Pulmonary artery endothelial cell (primary cell): ENCODE results near the gene TSPAN17. TPM values are rescaled to one million over a fixed set of nuclear protein-coding genes. Genes with fewer than 3 reads are reported as not detected.
A peak's percentile ranks its signal among the peaks of the same experiment; 100 is the strongest.

Experiments
- DNase-seq: peaks from one replicate; pipeline ENCODE4 v3.0.0-alpha.2; 2011; ENCODE audit warnings: low read depth, low spot score
- total RNA-seq: library from RNA; depleted of rRNA; stranded (reverse); fragments of >200 nt; gene quantifications from 2 replicates; pipeline ENCODE4 v1.2.3, GENCODE V29; 2014

Gene TSPAN17
- total RNA-seq, 1 donor from 2014 or later: 51.3 TPM

DNA sequence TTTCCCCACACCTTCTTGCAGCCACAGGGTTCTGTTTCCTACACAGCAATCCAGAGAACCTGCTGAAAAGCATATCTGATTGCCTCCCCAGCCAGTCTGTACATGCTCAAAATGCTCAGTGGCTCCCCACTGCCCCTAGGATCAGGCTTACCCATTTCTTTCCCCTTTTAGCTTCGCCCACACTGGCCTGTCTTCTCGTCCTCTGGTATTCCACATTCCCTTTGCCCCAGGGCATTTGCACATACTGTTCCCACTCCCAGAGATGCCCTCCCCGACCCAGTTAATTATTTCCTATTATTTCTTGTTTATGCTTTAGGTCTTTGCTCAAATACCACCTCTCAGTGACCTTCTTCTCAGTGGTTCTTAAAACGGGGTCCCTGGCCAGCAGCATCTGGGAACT lies 6.7 kb upstream of the TSPAN17 start:
- DNase-seq: no peak

DNA sequence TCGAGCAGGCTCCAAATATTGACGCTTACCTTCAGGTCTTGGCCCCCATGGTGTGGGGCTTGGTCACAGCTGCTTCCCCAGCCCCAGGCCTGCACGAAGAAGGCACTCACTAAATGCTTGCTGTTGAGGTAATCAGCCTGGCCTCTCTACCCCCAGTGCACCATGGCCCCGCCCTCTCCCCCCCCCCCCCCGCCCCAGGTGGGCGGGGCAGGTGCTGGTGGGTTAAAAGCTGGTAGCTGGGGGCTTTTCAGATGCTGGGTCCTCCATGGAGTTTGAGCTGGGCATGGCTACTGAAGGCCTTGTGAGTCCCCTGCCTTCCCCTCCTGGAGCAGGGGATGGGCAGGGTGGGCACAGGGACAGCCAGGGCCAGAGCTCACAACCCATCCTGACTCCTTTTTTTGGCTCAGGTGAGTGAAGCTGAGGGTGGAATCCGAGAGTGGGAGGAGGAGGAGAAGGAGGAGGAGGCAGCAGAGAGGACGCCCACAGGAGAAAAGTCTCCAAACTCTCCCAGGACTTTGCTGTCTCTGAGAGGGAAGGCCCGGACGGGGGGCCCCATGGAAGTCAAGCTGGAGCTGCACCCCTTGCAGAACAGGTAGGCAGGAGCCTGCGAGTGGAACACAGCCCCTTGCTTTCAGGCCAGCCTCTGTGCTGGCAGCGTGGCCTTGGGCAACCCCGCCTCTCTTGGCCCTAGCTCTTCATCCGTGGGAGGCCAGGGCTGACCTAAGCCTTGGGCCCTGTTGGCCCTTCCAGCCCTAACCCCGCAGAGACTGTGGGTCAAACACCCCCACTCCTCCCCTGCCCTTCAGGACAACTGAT lies 4.4 kb upstream of the TSPAN17 start:
- DNase-seq: no peak

DNA sequence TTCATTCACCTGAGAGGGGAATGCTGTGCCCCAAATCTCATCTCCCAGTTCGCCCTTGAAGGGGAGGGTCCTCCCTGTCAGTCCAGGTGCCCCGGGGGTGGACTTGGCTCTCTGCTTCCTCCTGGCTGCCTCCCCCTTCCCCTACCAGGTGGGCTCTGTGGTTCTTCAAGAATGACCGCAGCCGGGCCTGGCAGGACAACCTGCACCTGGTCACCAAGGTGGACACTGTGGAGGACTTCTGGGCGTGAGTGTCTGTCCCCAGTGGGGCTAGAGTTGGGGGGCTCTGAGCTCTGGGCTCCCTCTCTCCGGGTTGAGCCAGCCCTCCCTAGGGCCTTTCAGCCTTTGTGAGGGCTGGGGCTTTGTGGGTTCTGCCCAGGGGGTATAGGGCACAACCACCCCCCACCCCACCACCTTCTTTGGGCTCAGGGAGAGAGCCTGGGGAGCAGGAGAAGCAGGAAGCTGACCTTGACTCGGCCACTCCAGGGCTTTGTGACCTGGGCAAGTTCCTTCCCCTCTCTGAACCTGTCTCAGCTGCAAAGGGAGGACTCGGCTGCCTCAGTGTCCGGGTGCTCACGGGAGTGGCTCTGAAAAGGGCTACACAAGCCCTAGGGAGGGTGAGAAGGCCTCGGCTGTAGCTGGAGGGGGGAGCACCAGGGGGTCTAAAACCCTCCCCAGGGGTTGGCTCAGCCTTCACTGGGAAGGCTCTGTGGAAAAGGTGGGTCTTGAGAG lies 3.6 kb upstream of the TSPAN17 start:
- DNase-seq: no peak

DNA sequence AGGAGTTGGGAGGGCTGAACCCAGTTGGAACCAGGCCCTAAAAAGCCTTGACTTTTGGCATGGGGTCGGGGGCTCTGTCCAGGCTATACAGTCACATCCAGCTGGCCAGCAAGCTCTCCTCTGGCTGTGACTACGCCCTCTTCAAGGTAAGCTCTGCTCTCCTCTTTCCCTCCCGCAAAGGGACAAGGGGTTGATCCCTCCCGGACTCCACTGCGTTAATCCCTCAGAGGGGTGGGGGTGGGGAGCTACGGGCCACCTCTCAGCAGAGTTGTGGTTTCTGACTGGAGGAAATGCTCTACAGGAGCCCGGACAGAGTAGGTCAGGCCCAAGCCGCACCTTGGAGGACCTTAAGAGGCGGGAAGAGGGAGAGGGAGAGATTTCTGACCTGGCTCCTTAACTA lies 3.0 kb upstream of the TSPAN17 start:
- no peak for DNase-seq

DNA sequence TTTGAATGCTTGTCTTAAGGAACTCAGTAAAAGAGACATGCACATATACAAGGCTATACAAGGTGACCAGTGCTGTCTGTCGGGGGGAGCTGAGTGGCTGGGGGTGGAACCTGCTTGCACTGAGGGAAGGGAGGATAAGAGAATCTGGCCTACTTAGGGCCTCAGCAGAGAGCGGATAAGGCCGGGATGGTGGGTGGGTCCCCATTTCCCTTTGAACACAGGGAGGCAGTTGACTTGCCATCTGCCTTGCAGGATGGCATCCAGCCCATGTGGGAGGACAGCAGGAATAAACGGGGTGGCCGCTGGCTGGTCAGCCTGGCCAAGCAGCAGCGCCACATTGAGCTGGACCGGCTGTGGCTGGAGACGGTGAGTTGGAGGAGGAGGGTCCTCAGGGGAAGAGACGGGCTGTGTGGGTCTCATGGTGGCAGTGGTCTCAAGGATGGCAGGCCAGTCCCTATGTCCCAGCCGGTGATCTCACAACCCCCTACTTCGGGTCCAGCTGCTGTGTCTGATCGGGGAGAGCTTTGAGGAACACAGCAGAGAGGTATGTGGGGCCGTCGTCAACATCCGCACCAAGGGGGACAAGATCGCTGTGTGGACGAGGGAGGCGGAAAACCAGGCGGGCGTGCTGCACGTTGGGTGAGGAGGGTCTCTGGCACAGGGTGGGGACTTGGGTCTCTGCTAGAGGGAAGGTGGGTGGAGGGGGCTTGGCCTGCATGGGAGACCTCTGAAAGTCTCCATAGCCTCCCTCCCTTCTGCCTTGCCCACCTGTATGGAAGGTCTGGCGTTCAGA lies 2.2 kb upstream of the TSPAN17 start:
- no peak for DNase-seq

DNA sequence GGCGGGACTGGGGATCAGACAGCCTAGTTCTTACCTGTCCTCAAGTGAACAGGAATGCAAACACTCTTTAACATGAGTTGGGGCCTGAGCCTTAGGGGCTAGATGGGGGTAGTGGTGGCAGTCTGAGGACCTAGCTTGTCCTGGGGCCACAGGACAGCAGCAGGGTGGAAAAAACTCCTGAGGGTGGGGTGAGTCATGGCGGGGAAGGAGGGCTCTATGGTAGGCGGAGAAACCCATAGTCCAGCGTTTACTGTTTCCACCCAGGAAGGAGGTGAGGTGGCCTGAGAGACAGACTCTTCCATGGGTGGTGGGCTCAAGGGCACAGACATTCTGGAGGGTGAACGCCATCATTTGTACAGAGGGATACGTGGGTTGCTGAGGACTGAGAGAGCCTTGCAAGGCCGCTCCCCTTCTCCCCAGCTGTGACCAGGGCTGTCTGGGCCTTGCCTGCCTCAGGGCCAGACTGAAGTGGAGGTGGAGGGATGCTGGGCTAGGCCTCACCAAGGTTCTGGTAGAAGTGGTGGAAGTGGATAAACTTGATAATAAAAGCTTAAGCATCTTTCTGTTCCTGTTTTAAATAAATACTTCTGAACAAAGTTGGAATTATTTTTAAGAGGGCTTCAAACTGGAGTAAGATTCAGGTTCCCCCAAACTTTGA lies 1.1 kb upstream of the TSPAN17 start:
- no peak for DNase-seq

DNA sequence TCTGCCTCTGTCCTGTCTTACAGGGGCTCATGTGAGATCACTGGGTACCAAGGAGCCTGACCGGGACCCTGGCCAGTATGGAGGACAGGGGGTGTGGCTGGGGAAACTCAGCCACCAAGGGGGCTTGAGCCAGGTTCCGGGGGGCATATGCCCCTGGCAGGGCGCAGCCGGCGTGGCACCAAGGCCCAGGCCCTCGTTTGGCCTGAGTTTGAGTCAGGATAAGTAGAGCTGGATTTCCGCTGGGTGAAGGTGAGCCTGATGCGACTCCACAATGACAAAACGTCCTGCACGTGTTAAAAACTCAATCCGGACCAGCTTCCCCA lies 616 bp upstream of the TSPAN17 start:
- no peak for DNase-seq

DNA sequence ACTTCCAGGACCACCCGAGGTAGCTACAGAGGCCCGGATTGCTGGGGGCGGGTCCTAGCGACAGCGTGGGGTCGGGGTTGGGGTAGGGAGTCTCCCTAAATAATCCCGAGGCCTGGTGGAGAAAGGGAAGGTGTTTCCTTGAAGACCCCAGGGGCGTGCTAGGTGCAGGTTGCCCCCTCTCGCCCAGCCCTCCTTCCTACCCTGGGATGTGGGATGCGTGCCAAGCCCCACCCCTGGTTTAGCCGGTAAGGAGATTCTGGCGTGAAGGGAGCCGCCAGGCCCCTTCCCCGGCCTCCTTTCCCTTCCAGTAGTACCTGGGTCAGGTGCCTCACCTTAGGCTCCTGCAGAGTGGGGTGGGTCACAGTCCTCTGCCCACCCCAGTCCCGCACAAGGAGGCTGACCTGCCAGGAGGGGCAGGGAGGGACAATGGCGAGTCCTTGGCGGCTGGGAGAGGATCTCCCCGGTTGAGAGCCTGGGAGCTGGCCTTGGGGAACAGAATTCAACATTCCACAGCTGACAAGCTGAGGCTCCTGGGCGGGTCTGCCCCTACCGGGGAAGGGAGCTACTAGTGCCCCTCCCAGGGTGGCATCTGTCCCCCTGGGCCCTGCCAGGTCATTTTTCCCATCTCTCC lies 674 bp downstream of the TSPAN17 start:
- DNase-seq: no peak

DNA sequence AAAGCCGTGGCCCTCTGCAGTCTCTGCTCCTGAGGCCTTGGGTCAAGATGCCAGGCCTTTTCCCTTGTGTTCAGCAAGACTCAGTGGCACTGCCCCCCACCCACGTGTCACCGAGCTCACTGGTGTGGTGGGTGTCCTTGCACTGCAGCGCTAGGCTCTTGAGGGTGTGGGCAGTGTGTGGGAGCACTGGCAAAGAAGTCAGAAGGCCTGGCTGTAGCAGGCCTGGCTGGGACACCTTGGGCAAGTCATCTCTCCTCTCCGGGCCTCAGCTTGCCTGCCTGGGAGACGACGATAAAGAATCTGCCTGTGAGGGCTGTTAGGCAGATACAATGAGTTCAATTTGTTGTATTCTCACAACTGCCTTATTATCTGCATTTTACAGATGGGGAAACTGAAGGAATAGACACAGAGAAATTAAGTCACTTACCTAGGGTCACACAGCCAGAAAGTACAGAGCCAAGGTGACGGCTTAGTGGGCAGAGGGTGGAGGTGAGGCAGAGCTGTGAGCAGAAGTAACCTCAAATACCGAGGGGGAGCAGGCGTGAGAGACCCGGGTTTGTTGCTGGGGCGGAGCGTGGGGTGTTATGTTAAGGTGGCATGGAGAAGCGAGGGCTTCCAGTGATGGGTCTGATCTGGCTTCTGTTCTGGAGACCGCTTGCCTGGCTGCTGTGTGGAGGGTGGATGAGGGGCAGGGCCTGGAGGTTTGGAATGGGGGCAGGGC lies 1.4 kb downstream of the TSPAN17 start:
- DNase-seq: no peak

DNA sequence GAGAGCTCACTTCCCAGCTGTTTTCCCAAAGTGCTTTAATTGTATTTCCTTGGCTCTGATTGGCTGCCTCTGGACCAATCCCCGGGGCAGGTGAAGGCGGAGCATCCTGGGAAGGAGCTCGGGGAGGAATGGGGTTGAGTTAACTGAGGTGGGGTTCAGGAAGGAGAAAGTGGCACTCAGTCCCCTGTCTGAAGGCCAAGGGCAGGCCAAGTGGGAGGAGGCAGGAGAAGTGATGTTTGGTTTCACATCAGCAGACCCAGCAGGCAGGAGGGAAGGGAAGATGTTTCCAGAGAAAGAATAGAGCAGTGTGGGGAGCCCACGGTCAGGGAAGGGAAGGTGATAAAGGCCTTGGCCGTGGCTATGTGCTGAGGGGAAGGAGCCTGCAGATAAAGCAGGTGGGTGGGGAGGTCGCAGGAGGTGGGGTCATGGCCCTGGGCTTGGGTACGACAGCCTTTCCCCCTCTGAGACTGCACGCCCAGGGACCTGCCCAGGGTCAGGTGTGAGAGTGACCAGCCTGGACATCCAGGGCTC lies 3.1 kb downstream of the TSPAN17 start:
- DNase-seq: no peak

DNA sequence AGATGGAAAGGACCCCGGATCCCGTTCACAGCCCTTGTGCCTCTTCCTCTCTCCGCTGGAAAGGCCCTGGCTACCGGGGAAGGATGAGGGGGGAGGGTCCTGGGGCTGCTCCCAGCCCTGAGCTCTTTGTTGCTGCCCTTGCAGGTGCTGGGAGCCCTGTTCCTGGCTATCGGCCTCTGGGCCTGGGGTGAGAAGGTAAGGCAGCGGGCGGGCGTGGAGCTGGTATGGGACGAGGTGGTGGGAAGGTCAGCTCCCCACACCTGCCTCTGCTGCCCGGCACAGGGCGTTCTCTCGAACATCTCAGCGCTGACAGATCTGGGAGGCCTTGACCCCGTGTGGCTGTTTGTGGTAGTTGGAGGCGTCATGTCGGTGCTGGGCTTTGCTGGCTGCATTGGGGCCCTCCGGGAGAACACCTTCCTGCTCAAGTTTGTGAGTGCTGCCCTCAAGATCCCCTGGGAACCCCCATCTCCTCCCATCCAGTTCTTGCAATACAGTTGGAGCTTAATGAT lies 4.2 kb downstream of the TSPAN17 start:
- no peak for DNase-seq

DNA sequence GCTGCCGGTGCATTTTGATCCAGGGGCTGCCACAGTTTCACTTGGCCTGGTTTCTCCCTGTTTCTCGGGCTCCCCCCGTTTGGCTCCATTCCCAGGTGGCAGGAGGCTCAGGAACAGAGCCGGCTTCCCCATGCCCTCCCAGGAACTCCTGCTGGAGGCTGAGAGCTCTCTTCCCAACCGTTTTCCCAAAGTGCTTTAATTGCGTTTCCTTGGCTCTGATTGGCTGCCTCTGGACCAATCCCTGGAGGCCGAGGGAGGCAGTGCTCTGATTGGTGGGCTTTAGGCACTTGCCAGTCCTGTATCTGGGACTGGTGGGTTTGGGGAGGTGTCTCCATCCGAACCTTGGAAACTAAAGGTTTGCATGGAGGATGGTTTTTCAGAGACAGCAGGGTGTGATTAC lies 4.9 kb downstream of the TSPAN17 start:
- no peak for DNase-seq

DNA sequence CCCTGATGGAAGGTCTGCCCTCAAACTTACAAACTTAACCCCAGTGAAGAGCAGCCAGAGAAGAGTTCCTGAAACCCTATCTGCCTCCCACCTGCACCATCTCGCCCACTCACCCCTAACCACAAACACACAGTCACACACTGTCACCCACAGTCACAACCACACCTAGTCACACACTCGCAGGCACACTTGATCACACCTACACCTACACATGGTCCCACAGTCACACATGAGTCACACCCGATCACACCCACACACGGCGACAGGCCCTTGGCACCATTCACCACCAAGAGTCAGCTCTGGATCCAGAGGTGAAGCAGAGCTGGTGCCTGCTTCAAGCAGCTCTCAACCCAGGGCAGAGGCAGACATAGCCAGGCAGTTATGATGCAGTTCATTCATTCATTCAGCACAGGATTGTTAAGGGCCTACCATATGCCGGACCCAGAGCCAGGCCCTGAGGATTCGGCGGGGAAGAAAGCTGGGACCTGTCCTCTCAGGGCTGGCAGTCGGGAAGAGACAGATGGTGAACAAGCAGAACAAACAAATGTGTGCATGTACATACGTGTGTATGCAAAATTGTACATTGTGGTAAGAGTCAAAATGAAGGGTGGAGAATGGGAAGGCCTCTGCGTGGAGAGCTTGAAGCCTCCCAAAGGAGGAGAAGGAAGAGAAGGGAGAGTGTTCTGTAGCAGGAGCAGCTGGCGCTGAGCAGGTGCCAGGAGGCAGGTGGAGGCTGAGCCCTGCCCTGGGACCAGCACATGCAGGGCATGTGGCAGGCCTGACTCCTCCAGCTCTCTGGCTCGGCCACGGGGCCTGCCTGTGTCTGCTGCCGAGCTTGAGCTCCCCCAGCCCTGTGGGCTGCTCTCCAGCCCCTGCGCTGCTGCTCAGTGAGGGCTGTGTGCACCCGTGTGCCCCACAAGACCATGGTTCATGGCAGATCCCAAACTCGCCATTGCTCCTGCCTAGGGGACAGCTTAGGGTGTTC lies 6.4 kb downstream of the TSPAN17 start:
- no peak for DNase-seq

DNA sequence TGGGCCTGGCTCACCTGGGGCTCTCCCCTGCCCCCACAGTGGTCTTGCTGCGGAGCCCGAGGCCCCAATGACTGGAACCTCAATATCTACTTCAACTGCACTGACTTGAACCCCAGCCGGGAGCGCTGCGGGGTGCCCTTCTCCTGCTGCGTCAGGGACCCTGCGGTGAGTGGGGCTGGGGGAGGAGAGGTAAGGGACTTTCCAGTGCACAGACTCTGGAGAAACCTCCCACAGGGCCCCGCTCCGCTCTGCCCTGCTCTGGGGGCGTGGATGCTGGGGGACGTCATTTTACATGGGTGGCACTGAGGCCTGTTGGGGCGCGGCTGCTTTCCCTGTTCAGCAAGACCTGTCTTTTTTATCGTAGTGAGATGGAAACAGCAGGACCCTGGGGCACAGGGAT lies 7.6 kb downstream of the TSPAN17 start:
- no peak for DNase-seq

DNA sequence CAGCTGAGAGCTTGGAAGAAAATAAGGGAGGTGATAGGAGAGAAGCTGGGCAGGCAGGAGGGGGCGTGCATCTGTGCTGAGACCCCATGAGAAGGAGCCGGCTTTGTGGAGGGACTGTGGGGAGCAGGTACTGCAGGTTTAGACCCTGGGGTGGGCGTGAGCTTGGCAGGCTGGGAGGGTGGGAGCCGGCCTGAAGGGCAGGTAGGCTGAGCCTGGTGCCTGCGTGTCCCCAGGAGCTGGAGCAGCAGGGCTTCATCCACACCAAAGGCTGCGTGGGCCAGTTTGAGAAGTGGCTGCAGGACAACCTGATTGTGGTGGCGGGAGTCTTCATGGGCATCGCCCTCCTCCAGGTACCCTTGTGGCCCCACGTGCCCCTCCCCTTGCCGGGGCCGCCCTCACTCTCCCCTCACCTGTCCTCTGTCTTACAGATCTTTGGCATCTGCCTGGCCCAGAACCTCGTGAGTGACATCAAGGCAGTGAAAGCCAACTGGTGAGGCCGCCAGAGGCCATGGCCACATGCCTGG lies 9.2 kb downstream of the TSPAN17 start:
- DNase-seq: no peak

DNA sequence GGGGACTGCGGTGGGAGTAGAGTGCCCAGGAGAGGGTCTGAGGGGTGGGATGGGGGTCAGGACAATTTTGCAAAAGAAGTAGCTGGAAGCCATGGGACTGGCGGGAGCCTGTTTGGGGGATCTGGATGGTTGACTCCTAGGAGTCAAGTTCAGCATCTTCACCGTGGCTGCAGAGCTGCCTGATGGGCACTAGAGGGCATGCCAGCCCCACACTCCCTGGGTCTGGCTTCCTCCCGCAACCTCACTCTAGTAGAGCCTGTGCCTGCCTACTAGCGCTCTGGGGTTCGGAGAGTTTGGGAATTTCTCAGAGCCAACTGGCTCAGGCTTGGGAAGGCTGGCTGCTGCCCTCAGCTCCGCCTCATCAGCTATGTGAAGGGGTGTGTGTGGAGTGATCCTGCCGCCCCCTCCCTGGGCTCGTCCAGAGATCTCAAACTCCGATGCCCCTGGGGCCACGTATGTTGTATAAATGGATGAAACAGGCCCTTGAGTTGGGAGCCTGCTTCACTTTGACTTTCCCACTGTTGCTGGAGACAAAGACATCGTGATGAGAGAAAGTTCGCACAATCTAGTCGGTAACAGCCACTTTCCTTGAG lies 10.8 kb downstream of the TSPAN17 start:
- DNase-seq: peak; percentile 27

DNA sequence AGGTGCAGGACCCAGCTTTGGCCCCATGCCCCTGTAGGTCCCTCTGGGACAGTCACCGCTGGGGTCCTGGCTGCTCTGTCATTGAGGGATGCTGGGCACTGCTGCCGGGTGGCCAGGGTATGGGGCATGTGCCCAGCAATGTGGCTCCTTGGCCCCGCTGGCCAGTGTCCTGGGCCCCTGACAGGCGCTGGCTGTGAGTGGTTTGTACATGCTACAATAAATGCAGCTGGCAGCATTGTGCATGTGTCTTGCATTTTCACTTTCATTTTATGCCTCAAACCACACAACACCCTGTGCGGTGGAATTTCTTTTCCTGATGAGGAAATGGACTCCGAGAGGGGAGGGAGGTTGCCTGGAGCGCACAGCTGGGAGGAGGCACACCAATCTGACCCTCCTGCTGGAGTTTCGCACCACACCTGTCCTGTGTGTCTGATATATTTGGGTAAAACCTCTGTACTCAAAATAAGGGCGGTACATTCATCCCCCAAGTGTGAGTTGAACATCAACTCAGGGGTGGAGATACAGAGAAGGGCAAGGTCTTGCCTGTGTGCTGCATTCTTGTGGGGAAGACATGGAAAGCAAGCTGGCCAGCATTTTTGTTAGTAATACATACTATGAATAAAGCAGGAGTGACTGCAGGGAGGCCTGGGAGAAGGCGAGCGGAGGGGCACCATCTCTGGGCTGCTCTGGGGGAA lies 11.7 kb downstream of the TSPAN17 start:
- no peak for DNase-seq

DNA sequence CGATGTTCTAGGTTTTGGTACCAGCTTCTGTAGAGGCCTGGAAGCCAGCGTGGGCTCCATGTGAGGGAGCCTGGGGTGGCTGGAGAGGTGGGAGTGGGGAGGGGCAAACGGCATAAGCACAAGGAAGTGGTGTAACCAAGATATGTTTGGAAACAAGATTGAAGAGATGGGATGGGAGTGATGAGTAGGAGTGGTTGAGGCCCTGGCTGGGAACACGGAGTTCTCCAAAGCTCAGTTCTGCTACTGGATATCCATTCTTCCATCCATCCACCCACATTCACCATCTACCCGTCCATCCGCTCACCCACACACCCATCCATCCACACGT lies 12.2 kb downstream of the TSPAN17 start:
- no peak for DNase-seq
